MM.1S (cell line): ENCODE results near the gene ADSS2.

Experiments used
- DNase-seq: peaks from one replicate; pipeline ENCODE4 v3.0.0-alpha.2; 2015
- H2AFZ ChIP-seq: fragments of 300-600 bp; sonication (generic); 2 replicates; pipeline ENCODE4 v1.6.0; 2016; ENCODE audit warnings: antibody characterized with exemption, low read length
- H3F3A ChIP-seq: fragments of 300-600 bp; sonication (generic); 2 replicates; pipeline ENCODE4 v1.6.1; 2016; ENCODE audit warnings: mild to moderate bottlenecking, antibody characterized with exemption, low read length, moderate library complexity, mixed read lengths; ENCODE audit not compliant: insufficient read depth
- H3K27ac ChIP-seq: fragments of 300-600 bp; sonication (generic); 2 replicates; pipeline ENCODE4 v1.5.1; 2016; ENCODE audit warnings: mild to moderate bottlenecking, low read length
- H3K27me3 ChIP-seq: fragments of 300-600 bp; sonication (generic); replicated peaks from 2 replicates; pipeline ENCODE4 v1.6.0; 2016; ENCODE audit warnings: low read length; ENCODE audit not compliant: insufficient read depth
- H3K36me3 ChIP-seq: fragments of 300-600 bp; sonication (generic); replicated peaks from 2 replicates; pipeline ENCODE4 v1.6.1; 2016; ENCODE audit warnings: mild to moderate bottlenecking, low read length, mixed read lengths; ENCODE audit not compliant: insufficient read depth
- H3K4me1 ChIP-seq: fragments of 300-600 bp; sonication (generic); 2 replicates; pipeline ENCODE4 v1.6.1; 2016; ENCODE audit warnings: low read length, mixed read lengths
- H3K4me2 ChIP-seq: fragments of 300-600 bp; sonication (generic); 2 replicates; pipeline ENCODE4 v1.6.0; 2016; ENCODE audit warnings: low read depth, low read length
- H3K4me3 ChIP-seq: fragments of 300-600 bp; sonication (generic); 2 replicates; pipeline ENCODE4 v1.5.1; 2016; ENCODE audit warnings: low read length, mixed read lengths
- H3K79me2 ChIP-seq: fragments of 300-600 bp; sonication (generic); 2 replicates; pipeline ENCODE4 v1.6.1; 2016; ENCODE audit warnings: mixed run types, low read length, mixed read lengths
- H3K9ac ChIP-seq: fragments of 300-600 bp; sonication (generic); 2 replicates; pipeline ENCODE4 v1.6.1; 2016; ENCODE audit warnings: low read length, mixed read lengths
- H3K9me2 ChIP-seq: fragments of 300-600 bp; sonication (generic); replicated peaks from 2 replicates; pipeline ENCODE4 v1.6.1; 2016; ENCODE audit warnings: mild to moderate bottlenecking, low read length, mixed read lengths; ENCODE audit not compliant: insufficient read depth
- H3K9me3 ChIP-seq: fragments of 300-600 bp; sonication (generic); replicated peaks from 2 replicates; pipeline ENCODE4 v1.6.1; 2016; ENCODE audit warnings: mild to moderate bottlenecking, low read length, mixed read lengths; ENCODE audit not compliant: insufficient read depth
- H4K20me1 ChIP-seq: fragments of 300-600 bp; sonication (generic); 2 replicates; pipeline ENCODE4 v1.6.1; 2016; ENCODE audit warnings: mild to moderate bottlenecking, low read length, moderate library complexity, mixed read lengths; ENCODE audit not compliant: insufficient read depth
- EZH2 ChIP-seq: fragments of 300-600 bp; sonication (generic); optimal IDR thresholded peaks from 2 replicates; pipeline ENCODE3; 2017; ENCODE audit warnings: low read depth, mild to moderate bottlenecking, antibody characterized with exemption, low read length, mixed read lengths
- EZH2phosphoT487 ChIP-seq: fragments of 300-600 bp; sonication (generic); IDR thresholded peaks from 2 replicates; pipeline ENCODE4 v1.6.1; 2018; ENCODE audit warnings: antibody characterized with exemption, low read length
- TF ChIP-seq, protein P1 (sequence below): fragments of 300-600 bp; sonication (generic); IDR thresholded peaks from 2 replicates; pipeline ENCODE4 v1.5.1; 2016; ENCODE audit warnings: antibody characterized with exemption, low read length, mixed read lengths

The ADSS2 gene

DNA sequence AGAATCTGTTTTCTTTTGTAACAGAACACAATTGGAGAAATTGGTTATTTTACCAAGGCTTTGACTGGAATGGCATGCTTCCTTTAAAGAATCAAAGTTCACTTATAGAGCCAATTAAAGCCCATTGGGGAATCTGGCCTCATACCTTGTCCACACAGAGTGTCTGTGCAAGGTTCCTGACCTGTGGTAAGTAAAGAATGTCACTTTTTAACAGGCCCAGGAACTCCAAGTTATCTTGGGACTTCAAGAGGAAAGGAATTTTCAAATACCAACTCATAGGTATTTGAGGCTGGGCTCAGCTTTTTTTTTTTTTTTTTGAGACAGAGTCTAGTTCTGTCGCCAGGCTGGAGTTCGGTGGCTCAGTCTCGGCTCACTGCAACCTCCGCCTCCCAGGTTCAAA lies 7.1 kb upstream of the ADSS2 start:
- Histone ChIP-seq H3K36me3 (no peaks in the 10 kb centered on the region), H4K20me1 (no peaks in the 10 kb centered on the region), H3F3A (peaks cover 8% of the 10 kb centered on the region), H2AFZ (no peak overlapping the region), H3K4me2 (no peak overlapping the region), H3K9me2 (no peaks in the 10 kb centered on the region), H3K79me2 (no peaks in the 10 kb centered on the region), H3K4me3 (no peak overlapping the region), H3K4me1 (0 out of 2 replicates have a peak, but pooled peaks cover 5% of the 10 kb centered on the region), H3K9me3 (no peaks in the 10 kb centered on the region), H3K27ac (no peak overlapping the region), H3K27me3 (no peaks in the 10 kb centered on the region), H3K9ac (no peak overlapping the region)
- TF ChIP-seq, protein P1, sequence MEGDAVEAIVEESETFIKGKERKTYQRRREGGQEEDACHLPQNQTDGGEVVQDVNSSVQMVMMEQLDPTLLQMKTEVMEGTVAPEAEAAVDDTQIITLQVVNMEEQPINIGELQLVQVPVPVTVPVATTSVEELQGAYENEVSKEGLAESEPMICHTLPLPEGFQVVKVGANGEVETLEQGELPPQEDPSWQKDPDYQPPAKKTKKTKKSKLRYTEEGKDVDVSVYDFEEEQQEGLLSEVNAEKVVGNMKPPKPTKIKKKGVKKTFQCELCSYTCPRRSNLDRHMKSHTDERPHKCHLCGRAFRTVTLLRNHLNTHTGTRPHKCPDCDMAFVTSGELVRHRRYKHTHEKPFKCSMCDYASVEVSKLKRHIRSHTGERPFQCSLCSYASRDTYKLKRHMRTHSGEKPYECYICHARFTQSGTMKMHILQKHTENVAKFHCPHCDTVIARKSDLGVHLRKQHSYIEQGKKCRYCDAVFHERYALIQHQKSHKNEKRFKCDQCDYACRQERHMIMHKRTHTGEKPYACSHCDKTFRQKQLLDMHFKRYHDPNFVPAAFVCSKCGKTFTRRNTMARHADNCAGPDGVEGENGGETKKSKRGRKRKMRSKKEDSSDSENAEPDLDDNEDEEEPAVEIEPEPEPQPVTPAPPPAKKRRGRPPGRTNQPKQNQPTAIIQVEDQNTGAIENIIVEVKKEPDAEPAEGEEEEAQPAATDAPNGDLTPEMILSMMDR: no peak
- TF ChIP-seq EZH2phosphoT487 (no peak), EZH2 (no peak)
- DNase-seq: no peak

DNA sequence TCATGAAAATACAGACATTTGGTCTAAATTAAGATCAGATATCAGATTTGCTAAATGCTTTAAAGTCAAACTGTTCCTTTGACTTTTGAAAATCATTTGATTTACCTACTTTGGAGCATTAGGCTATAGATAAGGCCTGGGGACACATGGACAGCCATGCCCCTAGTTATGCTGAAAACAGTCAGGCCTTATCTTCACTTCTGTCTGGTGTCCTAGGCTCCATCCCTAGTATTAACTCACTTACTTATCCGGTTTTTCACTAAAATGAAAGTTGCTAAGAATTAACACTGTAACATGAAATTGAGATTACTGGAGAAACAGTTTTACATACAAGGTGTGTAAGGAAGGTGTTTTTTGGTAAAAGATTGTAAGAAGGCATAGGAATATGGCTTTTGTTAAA lies 4.9 kb upstream of the ADSS2 start:
- Histone ChIP-seq H3K9me2 (no peaks in the 10 kb centered on the region), H3K9ac (no peak overlapping the region), H3K36me3 (no peaks in the 10 kb centered on the region), H3K4me2 (no peak overlapping the region), H3K4me1 (0 out of 2 replicates have a peak, but pooled peaks cover 10% of the 10 kb centered on the region), H3K4me3 (no peak overlapping the region), H3K27me3 (no peaks in the 10 kb centered on the region), H2AFZ (no peak overlapping the region), H3K9me3 (no peaks in the 10 kb centered on the region), H3F3A (peaks cover 4% of the 10 kb centered on the region), H4K20me1 (no peaks in the 10 kb centered on the region), H3K27ac (no peak overlapping the region), H3K79me2 (no peaks in the 10 kb centered on the region)
- TF ChIP-seq, protein P1: no peak
- TF ChIP-seq EZH2phosphoT487 (no peak), EZH2 (no peak)
- DNase-seq: no peak

DNA sequence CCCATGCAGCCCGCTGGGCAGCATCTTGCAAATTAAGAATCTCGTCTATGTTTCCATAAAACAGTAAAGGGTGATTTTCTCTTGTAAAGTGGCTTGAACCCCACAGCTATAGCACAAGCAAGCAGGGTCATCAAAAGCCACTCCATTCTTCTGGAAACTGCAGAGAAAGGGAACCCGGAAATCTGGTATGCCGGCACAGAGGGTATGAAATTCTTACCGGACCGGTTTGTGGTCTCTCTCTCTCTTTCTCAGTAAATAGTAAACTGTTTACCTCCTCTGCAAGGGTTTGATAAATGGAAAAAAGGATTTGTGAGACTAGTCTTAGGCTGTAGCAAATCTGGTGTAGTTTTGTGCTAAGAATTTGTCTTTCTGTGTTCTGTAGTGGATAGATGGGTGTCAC lies 2.7 kb upstream of the ADSS2 start:
- Histone ChIP-seq H3K4me2 (no peak overlapping the region), H2AFZ (no peak overlapping the region), H3K9me2 (no peaks in the 10 kb centered on the region), H4K20me1 (no peaks in the 10 kb centered on the region), H3K4me3 (no peak overlapping the region), H3K36me3 (0 out of 2 replicates have a peak, but pooled peaks cover 2% of the 10 kb centered on the region), H3K27me3 (no peaks in the 10 kb centered on the region), H3K79me2 (peaks cover 22% of the 10 kb centered on the region), H3K27ac (no peak overlapping the region), H3K9ac (no peak overlapping the region), H3F3A (peaks cover 16% of the 10 kb centered on the region), H3K9me3 (no peaks in the 10 kb centered on the region), H3K4me1 (peaks cover 14% of the 10 kb centered on the region)
- no peak for DNase-seq
- TF ChIP-seq EZH2 (no peak), EZH2phosphoT487 (no peak)
- TF ChIP-seq, protein P1: no peak
